ENCODE measurements around the gene NFIX. TPM values are rescaled to one million over a fixed set of nuclear protein-coding genes. Genes with fewer than 3 reads are reported as not detected.

Gene NFIX
- total RNA-seq, 2 donors from 2014 or later = 0.31 to 0.89 TPM

DNA sequence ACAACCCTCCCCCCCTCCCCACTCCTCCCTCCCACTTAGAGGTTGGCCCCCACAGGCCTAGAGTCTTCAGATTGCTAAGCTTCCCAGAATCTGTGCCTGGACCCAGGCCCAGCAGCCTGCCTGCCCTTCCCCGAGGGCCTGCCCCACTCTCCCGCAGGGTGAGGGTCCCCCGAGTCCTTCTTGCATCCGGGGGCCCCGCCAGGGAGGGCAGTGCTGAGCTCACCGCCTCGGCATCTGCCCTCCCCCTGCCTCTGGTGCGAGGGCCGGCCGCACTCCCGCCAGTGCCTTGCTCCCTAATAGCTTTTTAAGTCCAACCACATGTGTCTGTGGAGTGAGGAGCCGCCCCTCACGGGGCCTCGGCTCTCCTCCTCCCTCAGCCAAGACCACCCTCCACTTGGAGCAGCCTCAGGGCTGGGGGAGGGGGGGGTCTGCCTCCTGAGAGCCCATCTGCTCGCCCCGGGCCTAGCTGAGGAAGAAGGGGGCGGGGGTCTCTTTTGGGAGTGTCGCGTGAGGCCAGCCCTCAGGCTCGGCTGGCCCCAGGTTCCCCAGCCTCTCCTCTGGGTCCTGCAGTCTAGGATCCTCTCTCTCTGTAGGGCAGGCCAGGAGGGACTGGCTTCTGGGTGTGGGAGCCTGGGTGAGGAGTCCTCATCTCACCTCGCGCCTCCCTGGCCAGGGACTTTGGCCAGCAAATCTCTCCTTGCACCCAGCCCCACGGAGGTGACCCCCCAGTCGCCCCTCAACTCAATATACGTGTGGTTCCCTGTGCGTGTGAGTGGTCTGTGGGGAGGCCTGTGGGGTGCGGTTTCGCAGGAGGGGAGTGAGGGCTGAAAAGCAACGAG is 60.2 kb downstream of the NFIX start:
- ATAC-seq (no peak), DNase-seq (ENCODE audit: low spot score) (no peak)
- Mint-ChIP-seq H3K4me1 (ENCODE audit: low read depth in 2 of 2) (peaks cover 6% of the 10 kb centered on the region in 2 donors), H3K27me3 (peaks cover 9 to 20% of the 10 kb centered on the region in 2 donors), H3K9me3 (no peaks in the 10 kb centered on the region), H3K36me3 (no peaks in the 10 kb centered on the region), H3K27ac (no peak overlapping the region), H3K4me3 (no peak overlapping the region)

DNA sequence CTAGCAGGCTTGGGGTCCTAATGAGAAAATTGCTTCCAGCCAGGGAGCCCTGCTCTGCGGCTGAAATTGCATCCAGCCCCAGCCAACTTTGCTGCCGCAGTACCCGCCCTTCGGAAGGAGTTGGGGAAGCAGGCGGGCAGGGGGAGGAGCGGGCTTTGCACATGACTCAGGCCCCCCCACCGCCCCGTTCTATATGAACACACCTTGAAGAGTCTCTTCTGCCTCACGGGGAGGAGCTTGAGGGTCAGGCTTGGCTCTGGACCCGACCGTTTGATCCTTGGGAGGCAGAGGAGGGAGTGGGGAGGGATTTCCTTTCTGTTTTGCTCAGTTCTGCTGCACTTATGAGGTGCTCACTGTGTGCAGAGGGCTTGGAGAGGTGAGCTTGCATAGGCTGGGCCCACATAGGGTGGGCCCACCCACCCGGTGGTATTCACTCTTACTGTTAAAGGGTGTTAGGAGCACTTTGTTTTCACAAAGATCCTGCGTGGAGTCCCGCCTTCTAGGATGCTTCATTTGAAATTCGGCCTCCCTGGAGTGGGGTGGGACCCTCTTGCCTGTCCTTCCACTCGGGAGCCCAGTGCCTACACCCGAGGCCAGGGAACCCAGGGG is 60.9 kb downstream of the NFIX start:
- Mint-ChIP-seq H3K9me3 (no peaks in the 10 kb centered on the region), H3K4me1 (ENCODE audit: low read depth in 2 of 2) (peaks cover 9 to 11% of the 10 kb centered on the region in 2 donors), H3K27me3 (peaks cover 8 to 24% of the 10 kb centered on the region in 2 donors), H3K4me3 (no peak overlapping the region), H3K27ac (no peak overlapping the region), H3K36me3 (no peaks in the 10 kb centered on the region)
- ATAC-seq (no peak), DNase-seq (ENCODE audit: low spot score) (no peak)

GRCh38 chr19:13057147-13057572 is 61.9 kb downstream of the NFIX start:
- no peak overlapping the region for H3K27ac Mint-ChIP-seq
- ATAC-seq (no peak), DNase-seq (ENCODE audit: low spot score) (no peak)
- H3K4me1 Mint-ChIP-seq (ENCODE audit: low read depth in 2 of 2) = peaks cover 5 to 7% of the 10 kb centered on the region in 2 donors
- H3K4me3 Mint-ChIP-seq = no peak overlapping the region
- no peaks in the 10 kb centered on the region for H3K36me3 Mint-ChIP-seq
- H3K27me3 Mint-ChIP-seq = peaks cover 5 to 21% of the 10 kb centered on the region in 2 donors
- no peaks in the 10 kb centered on the region for H3K9me3 Mint-ChIP-seq

DNA sequence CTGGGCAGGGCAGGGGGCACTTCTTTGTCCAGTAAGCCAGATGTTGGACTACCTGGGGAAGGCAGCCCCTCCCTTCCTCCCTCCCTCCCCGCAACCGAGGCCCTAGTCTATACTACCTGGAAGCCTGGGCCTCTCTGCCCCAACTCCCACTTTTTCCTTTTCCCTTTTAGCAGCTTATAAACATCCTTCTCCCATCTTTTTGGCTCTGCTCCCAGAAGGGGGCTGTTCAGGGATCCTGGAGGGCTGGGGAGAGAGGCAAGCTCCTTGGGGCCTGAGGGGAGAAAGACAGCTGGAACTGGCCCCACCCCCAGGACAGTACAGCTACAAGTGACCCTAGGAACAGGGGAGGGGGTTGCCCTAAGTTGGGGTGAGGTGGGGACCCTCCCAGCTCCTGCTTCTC is 62.5 kb downstream of the NFIX start:
- Mint-ChIP-seq H3K4me3 (no peak overlapping the region), H3K4me1 (ENCODE audit: low read depth in 2 of 2) (peaks cover 5 to 7% of the 10 kb centered on the region in 2 donors), H3K27ac (no peak overlapping the region), H3K36me3 (no peaks in the 10 kb centered on the region), H3K27me3 (peaks cover 5 to 21% of the 10 kb centered on the region in 2 donors), H3K9me3 (no peaks in the 10 kb centered on the region)
- no peak for ATAC-seq
- no peak for DNase-seq (ENCODE audit: low spot score)

DNA sequence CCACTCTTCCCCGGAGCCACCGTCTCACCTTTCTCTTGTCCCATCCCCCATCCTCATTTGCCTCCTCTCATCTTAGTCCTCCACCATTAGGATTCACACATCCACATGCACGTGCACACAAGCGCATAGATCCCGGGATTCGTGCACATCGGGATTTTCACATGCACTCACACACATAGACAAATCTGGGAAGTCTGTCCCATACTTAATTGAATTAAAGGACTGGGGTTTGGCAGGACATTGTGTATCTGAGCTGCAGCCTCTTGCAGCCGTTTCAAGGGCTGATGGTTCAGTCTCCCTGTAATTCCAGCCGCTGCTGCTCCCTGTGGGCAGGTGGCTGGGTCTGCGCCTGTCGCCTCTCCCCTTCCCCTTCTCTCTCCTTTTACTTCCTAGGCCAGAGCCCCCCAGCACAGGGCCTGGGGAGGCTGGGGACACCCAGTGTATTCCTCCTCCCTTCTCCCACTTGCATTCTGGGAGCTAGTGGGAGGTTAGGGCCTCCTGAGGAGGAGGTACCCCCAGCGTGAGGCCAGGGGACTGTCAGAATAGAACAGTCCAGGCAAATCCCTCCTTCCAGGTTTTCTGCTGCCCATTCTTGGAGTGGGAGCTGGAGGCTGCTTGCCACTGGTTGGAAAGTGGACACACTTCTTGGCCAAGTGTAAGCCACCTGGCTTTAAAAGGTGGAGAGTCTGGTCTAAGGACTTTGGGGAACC is 63.8 kb downstream of the NFIX start:
- no peaks in the 10 kb centered on the region for H3K9me3 Mint-ChIP-seq
- ATAC-seq (no peak), DNase-seq (ENCODE audit: low spot score) (no peak)
- peaks cover 14 to 23% of the 10 kb centered on the region in 2 donors for H3K27me3 Mint-ChIP-seq
- peaks cover 5 to 7% of the 10 kb centered on the region in 2 donors for H3K4me1 Mint-ChIP-seq (ENCODE audit: low read depth in 2 of 2)
- no peak overlapping the region for H3K4me3 Mint-ChIP-seq
- H3K36me3 Mint-ChIP-seq = no peaks in the 10 kb centered on the region
- H3K27ac Mint-ChIP-seq = no peak overlapping the region

- H3K4me3 Mint-ChIP-seq = no peak overlapping the region
Measured at GRCh38 chr19:13060233-13060963, 65.1 kb downstream of the NFIX start.

GRCh38 chr19:13060964-13061927 is 66.0 kb downstream of the NFIX start:
- Mint-ChIP-seq H3K4me1 (ENCODE audit: low read depth in 2 of 2) (peaks cover 5 to 7% of the 10 kb centered on the region in 2 donors), H3K4me3 (peak overlapping the region; percentile 82), H3K27ac (no peak overlapping the region), H3K9me3 (no peaks in the 10 kb centered on the region), H3K27me3 (peaks cover 14 to 21% of the 10 kb centered on the region in 2 donors), H3K36me3 (no peaks in the 10 kb centered on the region)
- ATAC-seq (peak; percentile 87 to 93), DNase-seq (ENCODE audit: low spot score) (peak; percentile 72)

More at GRCh38 chr19:13060233-13060963, 65.1 kb downstream of the NFIX start:
- Mint-ChIP-seq H3K9me3 (no peaks in the 10 kb centered on the region), H3K36me3 (no peaks in the 10 kb centered on the region), H3K4me1 (ENCODE audit: low read depth in 2 of 2) (peaks cover 5 to 7% of the 10 kb centered on the region in 2 donors), H3K27me3 (peaks cover 14 to 23% of the 10 kb centered on the region in 2 donors), H3K27ac (no peak overlapping the region)
- ATAC-seq (no peak), DNase-seq (ENCODE audit: low spot score) (no peak)

GRCh38 chr19:13062317-13062716 is 67.0 kb downstream of the NFIX start:
- Mint-ChIP-seq H3K4me3 (no peak overlapping the region), H3K36me3 (no peaks in the 10 kb centered on the region), H3K27me3 (peaks cover 14 to 21% of the 10 kb centered on the region in 2 donors), H3K9me3 (no peaks in the 10 kb centered on the region), H3K4me1 (ENCODE audit: low read depth in 2 of 2) (peaks cover 5 to 7% of the 10 kb centered on the region in 2 donors), H3K27ac (no peak overlapping the region)
- DNase-seq (ENCODE audit: low spot score) (no peak), ATAC-seq (no peak)

- Mint-ChIP-seq H3K4me3 (no peak overlapping the region), H3K27ac (no peak overlapping the region), H3K36me3 (no peaks in the 10 kb centered on the region), H3K27me3 (peaks cover 14 to 21% of the 10 kb centered on the region in 2 donors), H3K9me3 (no peaks in the 10 kb centered on the region), H3K4me1 (ENCODE audit: low read depth in 2 of 2) (peaks cover 5 to 7% of the 10 kb centered on the region in 2 donors)
- DNase-seq (ENCODE audit: low spot score) (no peak), ATAC-seq (no peak)
Measured at GRCh38 chr19:13063461-13064091, 68.3 kb downstream of the NFIX start.

- no peaks in the 10 kb centered on the region for H3K9me3 Mint-ChIP-seq
- no peak overlapping the region for H3K4me3 Mint-ChIP-seq
- ATAC-seq (no peak), DNase-seq (ENCODE audit: low spot score) (no peak)
- H3K36me3 Mint-ChIP-seq = no peaks in the 10 kb centered on the region
- H3K27ac Mint-ChIP-seq = no peak overlapping the region
- H3K27me3 Mint-ChIP-seq = peaks cover 14 to 21% of the 10 kb centered on the region in 2 donors
- H3K4me1 Mint-ChIP-seq (ENCODE audit: low read depth in 2 of 2) = peaks cover 5 to 7% of the 10 kb centered on the region in 2 donors
Measured at GRCh38 chr19:13064092-13064489, 68.8 kb downstream of the NFIX start.

- H3K27me3 Mint-ChIP-seq = peaks cover 14 to 23% of the 10 kb centered on the region in 2 donors
- ATAC-seq = no peak
Measured at GRCh38 chr19:13066226-13066625, 71.0 kb downstream of the NFIX start.

More at GRCh38 chr19:13066226-13066625, 71.0 kb downstream of the NFIX start:
- DNase-seq (ENCODE audit: low spot score) = no peak
- Mint-ChIP-seq H3K4me1 (ENCODE audit: low read depth in 2 of 2) (peaks cover 1 to 2% of the 10 kb centered on the region in 2 donors), H3K36me3 (no peaks in the 10 kb centered on the region), H3K4me3 (no peak overlapping the region), H3K9me3 (no peaks in the 10 kb centered on the region), H3K27ac (no peak overlapping the region)

All from natural killer cell treated with Interleukin-12 subunit alpha and Interleukin-12 subunit beta and Interleukin-15 and Interleukin-18, amount 100 ng/mL, for 72 hours (primary cell).